ENCODE results near the gene ARHGAP27.
A peak's percentile ranks its signal among the peaks of the same experiment; 100 is the strongest.
"Not testable (repeated sequence)": the region's sequence is repeated elsewhere in the genome, so short reads cannot be mapped to it uniquely, and the experiment has no call there.

The ARHGAP27 gene

GRCh38 chr17:45446872-45447625 is 14.4 kb upstream of the ARHGAP27 start:
- DNase-seq = not testable (repeated sequence)

GRCh38 chr17:45445901-45446743 is 13.5 kb upstream of the ARHGAP27 start:
- not testable (repeated sequence) for DNase-seq

DNA sequence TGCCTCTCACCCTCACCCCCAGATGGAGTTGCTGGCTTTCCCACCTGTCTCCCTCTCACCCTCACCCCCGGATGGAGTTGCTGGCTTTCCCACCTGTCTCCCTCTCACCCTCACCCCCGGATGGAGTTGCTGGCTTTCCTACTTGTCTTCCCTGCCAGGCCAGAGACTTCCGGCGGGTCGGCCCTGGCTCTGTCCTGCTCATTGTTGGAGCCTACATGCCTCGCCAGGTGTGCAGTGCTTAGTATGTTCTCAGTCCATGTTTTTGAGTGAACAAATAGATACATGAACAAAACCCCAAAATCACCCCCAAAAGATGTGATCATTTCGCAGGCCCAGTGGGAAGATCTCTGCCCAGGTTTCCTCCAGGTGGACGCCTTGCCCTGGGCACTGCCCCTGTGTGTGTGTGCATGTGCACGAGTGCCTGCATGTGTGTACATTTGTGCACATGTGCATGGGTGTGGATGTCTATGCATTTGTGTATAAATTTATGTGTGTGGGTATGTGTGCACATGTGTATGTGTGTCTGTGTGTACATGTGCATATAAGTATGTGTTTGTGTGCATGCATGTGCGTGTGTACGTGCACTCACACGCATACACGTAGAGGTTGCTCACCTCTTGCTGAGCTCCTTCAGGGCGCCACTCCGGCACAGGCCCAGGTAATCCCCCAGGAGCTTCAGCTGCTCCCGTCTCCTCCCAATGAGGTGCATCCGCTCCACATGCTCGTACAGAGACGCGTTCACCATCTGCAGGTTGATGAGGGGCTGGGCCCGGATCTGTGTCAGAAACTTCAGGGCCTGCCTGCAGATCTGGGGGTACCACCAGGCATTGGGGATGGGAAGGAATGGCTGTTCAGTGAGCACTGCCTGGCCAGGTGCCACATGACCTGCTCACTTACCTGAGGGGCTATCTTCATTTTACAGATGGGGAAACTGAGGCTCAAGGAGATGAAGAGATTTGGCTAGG is 12.5 kb upstream of the ARHGAP27 start:
- not testable (repeated sequence) for DNase-seq

- not testable (repeated sequence) for DNase-seq
These were observed 11.6 kb upstream of the ARHGAP27 start for GRCh38 chr17:45444301-45444700.

DNA sequence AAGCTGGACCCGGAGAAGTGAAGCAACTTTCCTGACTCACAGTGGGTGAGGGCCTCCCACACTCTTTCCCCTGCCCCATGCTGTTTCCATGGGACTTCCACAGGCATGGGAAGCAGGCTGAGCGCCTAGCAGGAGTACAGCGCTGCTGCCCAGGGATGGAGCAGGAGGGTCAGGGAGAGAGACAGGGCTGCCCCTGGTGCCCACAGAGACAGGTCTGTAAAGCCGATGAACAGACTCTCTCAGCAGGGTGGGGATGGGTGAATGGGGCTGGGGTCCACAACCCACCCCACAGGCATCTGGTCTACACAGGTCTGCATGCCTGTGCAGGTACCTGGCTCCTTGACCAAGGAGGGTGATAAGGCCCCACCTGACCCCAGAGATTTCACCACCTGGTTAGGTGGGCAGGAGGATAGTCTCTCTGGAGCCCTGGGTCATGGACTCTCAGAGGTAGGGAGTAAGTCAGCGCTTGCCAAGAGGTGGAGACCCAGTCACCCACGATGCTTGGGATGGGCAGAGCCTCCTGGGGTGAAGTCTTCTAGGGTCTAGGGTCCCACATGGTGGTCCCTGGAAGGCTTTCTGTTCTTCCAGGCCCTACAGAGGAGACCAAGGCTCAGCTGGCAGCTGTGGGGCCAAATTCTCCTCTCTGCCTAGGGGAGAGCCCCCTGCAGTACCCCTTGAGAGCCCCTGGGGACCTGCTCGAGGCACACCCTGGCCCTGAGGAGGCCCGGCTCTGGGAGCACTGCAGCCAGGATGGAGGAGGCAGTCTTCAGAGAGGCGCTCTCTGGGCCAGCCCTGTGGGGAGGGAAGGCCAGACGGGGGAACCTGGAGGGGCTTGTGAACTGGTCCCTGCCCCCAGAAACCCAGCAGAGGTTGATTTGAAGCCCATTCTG is 10.9 kb upstream of the ARHGAP27 start:
- DNase-seq = not testable (repeated sequence)

DNA sequence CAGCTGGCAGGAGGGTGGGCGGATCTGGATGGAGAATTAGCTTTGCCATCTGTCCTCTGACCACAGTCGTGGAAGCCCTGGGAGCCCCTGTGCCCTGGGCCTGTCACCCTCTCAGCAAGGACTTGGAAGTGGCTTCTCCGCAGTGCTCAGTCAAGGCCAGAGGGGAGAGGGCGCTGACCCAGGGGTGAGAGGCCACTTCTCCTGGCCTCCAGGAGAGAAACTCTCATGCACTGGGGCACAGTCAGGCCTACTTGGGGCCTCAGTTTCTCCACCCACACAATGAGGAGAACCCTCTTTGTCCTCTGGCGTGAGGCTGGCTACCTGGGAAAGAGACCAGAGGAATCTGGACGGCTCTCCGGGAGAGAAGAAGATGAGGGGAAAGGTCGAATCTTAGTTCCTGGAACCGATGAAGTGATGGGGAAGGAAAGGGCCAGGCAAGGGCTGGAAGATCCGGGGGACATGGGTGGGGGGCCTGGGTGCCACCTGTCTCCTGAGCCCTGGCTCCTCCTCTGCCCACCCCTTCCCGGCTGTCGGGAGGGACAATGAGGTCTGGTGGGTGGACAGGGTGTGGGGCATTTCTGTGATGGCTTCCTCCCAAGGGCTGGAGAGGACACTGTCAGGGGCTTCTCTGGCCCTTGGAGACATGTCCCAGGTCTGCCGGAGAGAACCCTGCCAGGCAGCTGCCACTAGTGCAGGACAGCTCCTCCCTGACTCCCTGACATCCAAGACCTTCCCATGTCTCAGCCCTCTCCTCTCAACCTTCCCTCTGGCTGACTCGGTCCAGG is 9.0 kb upstream of the ARHGAP27 start:
- no peak for DNase-seq

- not testable (repeated sequence) for DNase-seq
These were observed 8.3 kb upstream of the ARHGAP27 start for GRCh38 chr17:45440839-45441515.

DNA sequence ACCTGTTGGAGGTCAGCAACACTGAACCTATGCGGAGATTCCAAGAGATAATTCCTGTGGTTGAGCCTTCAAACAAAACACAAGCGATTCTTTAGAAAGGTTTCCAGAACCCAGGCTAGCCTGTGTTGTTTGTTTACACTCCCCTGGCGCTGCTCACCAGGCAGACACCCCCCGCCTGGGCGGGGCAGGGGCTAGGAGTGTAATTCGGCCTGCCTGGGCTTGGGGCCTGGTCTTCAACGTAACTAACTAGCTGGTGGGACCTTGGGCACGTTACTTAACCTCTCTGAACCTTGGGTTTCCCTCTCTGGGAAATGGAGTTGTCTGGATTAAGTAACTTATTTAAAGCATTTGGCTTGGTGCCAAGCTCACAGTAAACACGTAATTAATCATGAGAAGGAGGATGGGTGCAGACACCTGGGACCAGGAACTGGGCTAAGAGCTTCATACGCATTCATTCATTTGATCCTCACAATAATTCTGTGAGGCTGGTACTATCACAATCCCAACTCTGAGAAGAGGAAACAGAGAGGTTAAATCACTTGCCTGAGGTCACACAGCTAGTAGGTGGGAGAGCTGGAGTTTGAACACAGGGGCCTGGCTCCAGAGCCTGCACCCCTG is 7.6 kb upstream of the ARHGAP27 start:
- no peak for DNase-seq

DNA sequence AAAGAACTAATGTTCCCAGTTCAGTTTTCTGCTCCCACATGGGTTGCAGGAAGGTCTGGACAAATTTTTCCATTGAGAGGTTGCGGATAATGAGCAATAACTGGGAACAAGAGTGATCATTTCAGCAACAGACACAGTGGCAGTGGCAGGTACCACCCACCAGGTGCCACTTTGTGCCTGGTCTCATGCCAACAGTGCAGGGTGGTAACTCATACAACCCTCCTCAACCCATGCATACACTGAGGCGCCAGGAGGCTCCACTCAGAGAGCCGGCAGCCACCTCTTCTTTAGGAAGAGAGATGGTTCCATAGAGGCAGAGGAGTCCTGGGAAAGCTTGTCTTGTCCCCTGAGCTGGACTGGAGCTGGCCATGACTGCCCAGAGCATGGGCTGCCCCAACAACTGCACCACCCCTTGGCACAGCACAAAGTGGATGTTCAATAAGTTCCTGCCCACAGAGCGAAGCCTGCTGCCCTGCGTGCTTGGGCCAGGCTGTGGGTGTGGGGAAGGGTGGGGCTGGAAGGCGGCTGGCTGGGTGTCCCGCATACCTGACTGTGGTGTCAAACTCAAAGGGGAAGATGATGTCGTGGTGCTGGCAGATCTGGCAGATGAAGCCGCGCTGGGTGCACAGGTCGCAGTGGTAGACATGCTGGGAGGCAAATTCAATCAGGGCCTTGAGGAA is 6.4 kb upstream of the ARHGAP27 start:
- DNase-seq = no peak

DNA sequence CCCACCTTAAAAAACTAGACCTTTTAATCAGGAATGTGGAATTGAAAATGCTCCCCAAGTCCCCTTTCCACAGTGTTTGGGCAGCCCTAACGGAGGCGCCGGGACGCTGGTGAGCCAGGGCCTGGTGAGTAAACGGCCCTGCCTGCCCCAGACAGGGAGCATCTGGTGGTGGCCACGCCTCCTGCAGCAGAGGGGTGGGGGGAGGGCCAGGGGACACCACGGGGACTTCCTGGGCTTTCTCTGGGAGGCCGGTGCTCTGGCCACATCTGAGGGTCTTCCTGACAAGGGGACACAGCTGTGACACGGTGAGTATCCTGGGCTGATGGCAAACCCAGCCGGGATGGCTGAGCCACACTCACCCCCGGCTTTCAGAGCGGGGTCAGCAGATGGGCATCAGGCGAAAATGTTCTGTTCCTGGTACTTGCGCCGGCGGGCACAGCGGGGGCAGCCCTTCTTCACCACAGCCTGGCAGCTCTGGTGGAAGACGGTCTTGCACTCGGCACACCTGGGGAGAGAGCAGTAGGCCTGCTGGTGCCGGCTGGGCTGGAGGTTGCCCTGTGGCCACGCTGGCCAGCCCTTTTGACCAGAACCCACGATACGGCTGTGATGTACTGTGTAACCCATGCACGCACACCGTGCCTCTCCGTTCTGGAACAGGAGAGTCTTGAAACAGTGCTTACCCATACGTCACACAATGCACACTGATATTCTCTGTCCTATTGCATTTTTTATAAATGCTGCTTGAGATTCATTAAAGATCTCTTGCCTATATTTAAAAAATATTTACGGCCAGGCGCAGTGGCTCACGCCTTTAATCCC is 5.0 kb upstream of the ARHGAP27 start:
- no peak for DNase-seq

GRCh38 chr17:45436625-45437464 is 4.2 kb upstream of the ARHGAP27 start:
- no peak for DNase-seq

- no peak for DNase-seq
These were observed 3.5 kb upstream of the ARHGAP27 start for GRCh38 chr17:45436161-45436560.

DNA sequence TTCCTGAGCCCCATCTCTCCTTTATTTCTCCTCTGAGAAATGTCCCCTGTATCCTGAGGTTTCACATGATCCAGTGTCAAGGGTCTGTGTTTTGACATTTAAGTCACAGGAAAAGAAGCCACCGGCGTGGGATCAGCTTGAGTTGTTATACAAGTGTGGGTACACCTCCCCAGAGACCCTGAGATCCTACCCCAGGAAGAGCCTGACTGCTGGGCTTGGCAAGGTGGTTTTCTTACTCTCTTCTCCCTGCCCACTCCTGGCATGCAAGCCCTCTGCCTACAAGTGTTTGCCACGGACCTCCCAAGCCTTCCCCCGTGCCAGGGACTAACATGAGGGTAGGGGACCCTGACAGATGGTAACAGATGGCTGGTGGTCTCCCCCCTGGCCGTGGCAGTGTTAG is 2.8 kb upstream of the ARHGAP27 start:
- no peak for DNase-seq

DNA sequence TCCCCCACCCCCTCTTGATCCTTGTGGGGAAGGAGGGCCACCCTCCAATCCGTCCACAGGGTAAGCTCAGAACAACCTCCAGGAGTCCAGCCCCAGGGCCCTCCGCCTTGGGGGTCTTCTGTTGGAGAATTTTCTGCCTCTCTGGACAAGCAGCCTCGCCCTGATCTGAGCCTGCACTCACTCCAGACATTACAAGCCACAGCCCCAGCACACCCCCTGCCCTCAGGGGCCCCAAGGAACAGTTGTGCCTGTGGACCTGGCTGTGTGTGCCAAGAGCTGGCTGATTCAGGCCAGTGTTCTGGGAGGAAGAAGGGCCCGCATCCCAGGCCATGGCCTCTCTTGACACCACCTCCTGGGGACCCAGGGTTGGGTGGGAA is 477 bp upstream of the ARHGAP27 start:
- no peak for DNase-seq

DNA sequence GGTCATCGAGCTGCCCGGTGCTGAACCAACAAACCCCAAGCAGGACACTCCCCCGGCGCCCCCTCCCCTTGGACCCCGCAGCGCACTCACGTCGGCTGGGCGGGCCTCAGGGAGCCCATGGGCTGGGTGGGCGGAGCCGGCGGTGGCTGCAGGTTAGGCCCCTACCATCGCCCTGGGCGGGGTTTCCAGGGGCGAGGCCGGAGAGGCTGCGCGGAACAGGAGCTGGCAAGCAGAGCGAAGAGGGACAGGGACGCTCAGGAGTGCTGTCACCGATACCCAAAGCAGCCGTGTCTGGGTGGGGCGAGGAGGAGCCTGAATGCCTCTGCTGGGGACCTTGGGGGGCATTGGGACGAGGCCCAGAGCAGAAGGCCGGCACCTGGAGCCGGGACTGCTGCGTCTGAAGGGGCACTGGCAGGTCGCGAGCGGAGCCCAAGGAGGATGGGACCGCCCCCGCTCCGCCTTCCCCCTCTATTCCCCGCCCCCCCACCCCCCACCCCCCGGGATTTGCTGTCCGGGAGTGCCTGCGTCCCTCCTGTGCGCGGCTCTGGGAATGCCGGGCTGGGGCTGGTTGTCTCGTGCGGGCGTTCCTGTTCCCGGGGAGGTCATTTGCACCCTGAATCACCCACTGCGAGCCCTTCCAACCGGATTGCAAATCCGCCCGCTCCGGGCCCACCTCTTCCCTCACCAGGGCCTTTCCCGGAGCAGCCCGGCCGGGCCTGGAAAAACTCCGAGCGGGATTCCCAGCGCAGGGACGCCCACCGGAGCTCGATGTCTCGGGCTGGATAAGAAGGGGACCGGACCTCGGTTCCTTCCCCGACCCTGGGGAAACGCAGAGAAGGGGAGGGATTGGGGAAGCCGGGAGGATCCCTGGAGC is 902 bp downstream of the ARHGAP27 start:
- peak in 3 of 4 experiments; percentile 15 to 56 (median 36) for DNase-seq

Measured in activated naive CD4-positive, alpha-beta T cell (primary cell).